CD4-positive, alpha-beta T cell (primary cell): ENCODE data around the gene ZNF451. TPM values are rescaled to one million over a fixed set of nuclear protein-coding genes. Genes with fewer than 3 reads are reported as not detected.

Source experiments
- ATAC-seq: fragments of 200-7000 bp; cut with Tn5 transposase; one replicate; pipeline ENCODE4 v1.10.0; 2022; ENCODE audit warnings: mild to moderate bottlenecking; ENCODE audit not compliant: poor library complexity
- CTCF ChIA-PET: fragments of 350-600 bp; sonication (Branson Sonifier 250); formaldehyde crosslinking; loops from one replicate; lab custom pipeline; 2021; ENCODE audit warnings: antibody characterized with exemption, inconsistent platforms; lab: Charles Lee
- POLR2A ChIA-PET: fragments of 350-600 bp; sonication (Branson Sonifier 250); formaldehyde crosslinking; loops from one replicate; lab custom pipeline; 2021; ENCODE audit warnings: antibody characterized with exemption, inconsistent platforms; lab: Charles Lee
- DNase-seq, 14 experiments: peaks; one replicate each; pipeline ENCODE4 v3.0.0-alpha.2; 2013 to 2020; ENCODE audit warnings: mixed read lengths in 2 of 14
- H3K27ac ChIP-seq, 2 donors: one replicate each; pipeline versions ENCODE4 v1.5.1 to v1.7.0; 2013; ENCODE audit warnings: low read length in 2 of 2, low read depth in 1 of 2, mild to moderate bottlenecking in 1 of 2
- H3K27me3 ChIP-seq, 2 experiments: 1 replicate in 1 of 2; 2 replicates in 1 of 2; pipeline versions ENCODE4 v1.6.1 to v1.7.0; 2013; ENCODE audit warnings: low read length in 2 of 2, control low read depth in 1 of 2, mild to moderate bottlenecking in 1 of 2, moderate library complexity in 1 of 2; ENCODE audit not compliant: insufficient read depth in 2 of 2, control insufficient read depth in 1 of 2
- H3K36me3 ChIP-seq: one replicate; pipeline ENCODE4 v1.6.1; 2013; ENCODE audit warnings: low read length, control low read depth; ENCODE audit not compliant: insufficient read depth
- H3K4me1 ChIP-seq: one replicate; pipeline ENCODE4 v1.6.1; 2013; ENCODE audit warnings: low read length, control low read depth; ENCODE audit not compliant: insufficient read depth
- H3K4me3 ChIP-seq: one replicate; pipeline ENCODE4 v1.5.1; 2013; ENCODE audit warnings: mild to moderate bottlenecking, low read length, moderate library complexity
- H3K9me3 ChIP-seq, 2 experiments: 1 replicate in 1 of 2; 2 replicates in 1 of 2; pipeline versions ENCODE4 v1.6.1 to v1.7.0; 2013; ENCODE audit warnings: low read length in 2 of 2, mild to moderate bottlenecking in 2 of 2, control low read depth in 1 of 2, moderate library complexity in 1 of 2; ENCODE audit not compliant: control insufficient read depth in 1 of 2, insufficient read depth in 1 of 2
- H3K27ac Mint-ChIP-seq: one replicate; pipeline ENCODE4 v1.8.0; 2020; ENCODE audit warnings: mixed read lengths
- H3K27me3 Mint-ChIP-seq: one replicate; pipeline ENCODE4 v1.8.0; 2021; ENCODE audit warnings: mixed read lengths
- H3K36me3 Mint-ChIP-seq: one replicate; pipeline ENCODE4 v1.8.0; 2021; ENCODE audit warnings: low read depth, mixed read lengths
- H3K4me1 Mint-ChIP-seq: one replicate; pipeline ENCODE4 v1.8.0; 2021; ENCODE audit warnings: low read depth, mixed read lengths
- H3K4me3 Mint-ChIP-seq: one replicate; pipeline ENCODE4 v1.8.0; 2020; ENCODE audit warnings: mild to moderate bottlenecking, mixed read lengths
- H3K9me3 Mint-ChIP-seq: one replicate; pipeline ENCODE4 v1.8.0; 2020; ENCODE audit warnings: mixed read lengths
- CTCF ChIP-seq: fragments of 200-600 bp; IDR thresholded peaks from one replicate; pipeline ENCODE4 v1.8.0; 2022; ENCODE audit warnings: antibody characterized with exemption, mild to moderate bottlenecking
- intact Hi-C, 2 experiments: fragments of 100-400 bp; cut with DNase I in 1 of 2; cut with micrococcal nuclease in 1 of 2; formaldehyde crosslinking; loops; one replicate each; pipeline versions ENCODE4 v1.15.1 to v1.9.0; 2023 to 2025; cut with DNase I, micrococcal nuclease
- total RNA-seq, 174 experiments: library from RNA in 2 of 174; stranded (reverse) in 2 of 174; gene quantifications; one replicate each; pipeline ENCODE4 v1.2.3 and lab custom pipeline; 2021 to 2026

The ZNF451 gene
- total RNA-seq, 2 experiments from 2014 or later = 124 to 132 TPM

- Histone ChIP-seq H3K27me3 (no peaks in the 10 kb centered on the region), H3K27ac (no peak overlapping the region), H3K4me3 (no peak overlapping the region), H3K9me3 (no peaks in the 10 kb centered on the region), H3K36me3 (peaks cover 32% of the 10 kb centered on the region), H3K4me1 (no peaks in the 10 kb centered on the region)
- no peak for TF ChIP-seq CTCF
- Mint-ChIP-seq H3K4me3 (no peak overlapping the region), H3K27ac (no peak overlapping the region), H3K9me3 (no peaks in the 10 kb centered on the region), H3K36me3 (peaks cover 87% of the 10 kb centered on the region), H3K4me1 (peaks cover under 1% of the 10 kb centered on the region), H3K27me3 (no peaks in the 10 kb centered on the region)
- DNase-seq (no peak), ATAC-seq (no peak)
- intact Hi-C loops = no loop called here
- ChIA-PET POLR2A (interaction anchor here (0.6 kb wide), 1 partner anchor 9 kb away, joined by 3 read pairs; no protein-coding TSS in a partner anchor), CTCF (interaction anchor here (1.0 kb wide), 1 partner anchor 9 kb away, joined by 3 read pairs; no protein-coding TSS in a partner anchor)
Observed at GRCh38 chr6:57142178-57142525, 52.2 kb downstream of the ZNF451 start.

- intact Hi-C loops = no loop called here
- ATAC-seq (no peak), DNase-seq (no peak)
- no peak overlapping the region for H3K27ac Mint-ChIP-seq
- H3K4me3 ChIP-seq = no peak overlapping the region
- peaks cover 12% of the 10 kb centered on the region for H3K4me1 Mint-ChIP-seq
- POLR2A ChIA-PET = no interaction called here
- peaks cover 39% of the 10 kb centered on the region for H3K36me3 ChIP-seq
- H3K9me3 ChIP-seq = no peaks in the 10 kb centered on the region
- CTCF ChIA-PET = no interaction called here
- no peaks in the 10 kb centered on the region for H3K9me3 Mint-ChIP-seq
- no peak for TF ChIP-seq CTCF
- no peaks in the 10 kb centered on the region for H3K4me1 ChIP-seq
- H3K36me3 Mint-ChIP-seq = peaks cover 94% of the 10 kb centered on the region
- no peak overlapping the region for H3K4me3 Mint-ChIP-seq
- no peaks in the 10 kb centered on the region for H3K27me3 Mint-ChIP-seq
- H3K27ac ChIP-seq = no peak overlapping the region
- no peaks in the 10 kb centered on the region for H3K27me3 ChIP-seq
Observed at GRCh38 chr6:57143690-57144089, 53.7 kb downstream of the ZNF451 start.

- Mint-ChIP-seq H3K27ac (no peak overlapping the region), H3K4me3 (no peak overlapping the region)
- POLR2A ChIA-PET = no interaction called here
Observed at GRCh38 chr6:57147401-57147800, 57.4 kb downstream of the ZNF451 start.

More at GRCh38 chr6:57147401-57147800, 57.4 kb downstream of the ZNF451 start:
- CTCF ChIA-PET = no interaction called here
- peaks cover 91% of the 10 kb centered on the region for H3K36me3 Mint-ChIP-seq
- peaks cover 12% of the 10 kb centered on the region for H3K4me1 Mint-ChIP-seq
- H3K27me3 Mint-ChIP-seq = no peaks in the 10 kb centered on the region
- Histone ChIP-seq H3K27ac (no peak overlapping the region), H3K36me3 (peaks cover 47% of the 10 kb centered on the region), H3K9me3 (no peaks in the 10 kb centered on the region), H3K4me1 (no peaks in the 10 kb centered on the region), H3K27me3 (no peaks in the 10 kb centered on the region), H3K4me3 (no peak overlapping the region)
- no peak for ATAC-seq
- no peak for TF ChIP-seq CTCF
- H3K9me3 Mint-ChIP-seq = no peaks in the 10 kb centered on the region
- intact Hi-C loops = loop anchor here in 1 of 2 experiments (5.0 kb wide), 1 partner anchor 40 kb away; no protein-coding TSS in a partner anchor
- DNase-seq = no peak
